ENCODE data around the gene ZFP36L1.

- peak; percentile 79 to 86 (median 81) for TF ChIP-seq CTCF (IDR thresholded peaks at IDR 0.05)
- no peak for TF ChIP-seq POLR2AphosphoS5 (IDR thresholded peaks at IDR 0.05)
- TF ChIP-seq POLR2A (IDR thresholded peaks at IDR 0.05), result no peak
Measured at GRCh38 chr14:68824517-68825347, 31.9 kb upstream of the ZFP36L1 start.
